GM23338 (cell line): ENCODE results near the gene THSD4. TPM values are rescaled to one million over a fixed set of nuclear protein-coding genes. Genes with fewer than 3 reads are reported as not detected.

ENCODE experiments used
- ATAC-seq: fragments of 200-7000 bp; cut with Tn5 transposase; 3 replicates; pipeline ENCODE4 v1.9.1; 2020
- DNase-seq: peaks from one replicate; pipeline ENCODE4 v3.0.0-alpha.2; 2015; ENCODE audit warnings: low spot score
- H2AFZ ChIP-seq: fragments of 200-600 bp; sonication (generic); 2 replicates; pipeline ENCODE4 v1.8.0; 2016; ENCODE audit warnings: antibody characterized with exemption, mild to moderate bottlenecking, moderate library complexity
- H3F3A ChIP-seq: fragments of 200-600 bp; sonication (generic); replicated peaks from 2 replicates; pipeline ENCODE4 v1.8.0; 2017; ENCODE audit warnings: antibody characterized with exemption, mixed run types, low read depth
- H3K27ac ChIP-seq: fragments of 200-600 bp; sonication (generic); 2 replicates; pipeline ENCODE4 v1.6.1; 2016; ENCODE audit warnings: low read depth
- H3K27me3 ChIP-seq: fragments of 200-600 bp; sonication (generic); 2 replicates; pipeline ENCODE4 v1.8.0; 2016; ENCODE audit warnings: mild to moderate bottlenecking, mixed run types, moderate library complexity; ENCODE audit not compliant: insufficient read depth
- H3K36me3 ChIP-seq: fragments of 200-600 bp; sonication (generic); 2 replicates; pipeline ENCODE4 v1.8.0; 2016; ENCODE audit warnings: mild to moderate bottlenecking; ENCODE audit not compliant: insufficient read depth
- H3K4me1 ChIP-seq: fragments of 200-600 bp; sonication (generic); 2 replicates; pipeline ENCODE4 v1.8.0; 2016; ENCODE audit warnings: mild to moderate bottlenecking, moderate library complexity; ENCODE audit not compliant: insufficient read depth
- H3K4me2 ChIP-seq: fragments of 200-600 bp; sonication (generic); 2 replicates; pipeline ENCODE4 v1.7.1; 2017; ENCODE audit warnings: mixed run types
- H3K4me3 ChIP-seq: fragments of 200-600 bp; sonication (generic); 2 replicates; pipeline ENCODE4 v1.6.1; 2016; ENCODE audit warnings: mixed run types
- H3K79me2 ChIP-seq: fragments of 200-600 bp; sonication (generic); replicated peaks from 2 replicates; pipeline ENCODE4 v1.8.0; 2017; ENCODE audit warnings: mild to moderate bottlenecking; ENCODE audit not compliant: insufficient read depth
- H3K9me2 ChIP-seq: fragments of 200-600 bp; sonication (generic); 2 replicates; pipeline ENCODE4 v1.8.0; 2017; ENCODE audit not compliant: insufficient read depth
- H4K20me1 ChIP-seq: fragments of 200-600 bp; sonication (generic); replicated peaks from 2 replicates; pipeline ENCODE4 v1.8.0; 2017; ENCODE audit warnings: mild to moderate bottlenecking; ENCODE audit not compliant: insufficient read depth
- H3K27ac Mint-ChIP-seq: 2 replicates; pipeline ENCODE4 v1.8.0; 2020; ENCODE audit warnings: inconsistent platforms, mild to moderate bottlenecking, moderate library complexity, mixed read lengths
- H3K27me3 Mint-ChIP-seq: 3 replicates; pipeline ENCODE4 v1.8.0; 2022; ENCODE audit warnings: low read depth, mild to moderate bottlenecking, moderate library complexity, mixed read lengths, inconsistent platforms; ENCODE audit not compliant: insufficient read depth, poor library complexity
- H3K36me3 Mint-ChIP-seq: 3 replicates; pipeline ENCODE4 v1.8.0; 2021; ENCODE audit warnings: low read depth, mild to moderate bottlenecking, inconsistent platforms, moderate library complexity, mixed read lengths
- H3K4me1 Mint-ChIP-seq: 3 replicates; pipeline ENCODE4 v1.8.0; 2020; ENCODE audit warnings: mild to moderate bottlenecking, inconsistent platforms, mixed read lengths
- H3K4me3 Mint-ChIP-seq: 3 replicates; pipeline ENCODE4 v1.8.0; 2021; ENCODE audit warnings: moderate library complexity, mild to moderate bottlenecking, inconsistent platforms, mixed read lengths
- H3K9me3 Mint-ChIP-seq: 3 replicates; pipeline ENCODE4 v1.8.0; 2020; ENCODE audit warnings: moderate library complexity, mild to moderate bottlenecking, inconsistent platforms, mixed read lengths
- CREB1 ChIP-seq: fragments of 250-450 bp; sonication (Bioruptor Pico); IDR thresholded peaks from 2 replicates; pipeline ENCODE4 v1.5.0; 2020; ENCODE audit warnings: low read depth, mild to moderate bottlenecking, moderate library complexity
- CTCF ChIP-seq, 2 experiments: fragments of 200-600 bp in 1 of 2; sonication (generic) in 1 of 2; conservative IDR thresholded peaks; 2 replicates each; pipeline versions ENCODE4 v1.5.1 to v1.6.1; 2016 to 2017; ENCODE audit warnings: antibody characterized with exemption in 2 of 2, low read depth in 2 of 2, mild to moderate bottlenecking in 2 of 2, moderate library complexity in 1 of 2
- EZH2 ChIP-seq: fragments of 200-600 bp; sonication (generic); IDR thresholded peaks from one replicate; pipeline ENCODE4 v1.8.0; 2017; ENCODE audit warnings: antibody characterized with exemption, mild to moderate bottlenecking, low read depth; ENCODE audit not compliant: unreplicated experiment
- EZH2phosphoT487 ChIP-seq: fragments of 200-600 bp; sonication (generic); IDR thresholded peaks from one replicate; pipeline ENCODE4 v1.8.1; 2018; ENCODE audit warnings: antibody characterized with exemption; ENCODE audit not compliant: unreplicated experiment
- JUNB ChIP-seq: IDR thresholded peaks from one replicate; pipeline ENCODE4 v1.6.1; 2016; ENCODE audit warnings: antibody characterized with exemption; ENCODE audit not compliant: unreplicated experiment
- NANOG ChIP-seq: IDR thresholded peaks from 2 replicates; pipeline ENCODE4 v1.6.1; 2016; ENCODE audit warnings: antibody characterized with exemption, borderline replicate concordance
- POLR2AphosphoS5 ChIP-seq: IDR thresholded peaks from 2 replicates; pipeline ENCODE4 v1.6.1; 2016; ENCODE audit warnings: antibody characterized with exemption, low read depth
- REST ChIP-seq: IDR thresholded peaks from one replicate; pipeline ENCODE4 v1.6.1; 2018; ENCODE audit warnings: antibody characterized with exemption; ENCODE audit not compliant: unreplicated experiment
- STAT1 ChIP-seq: IDR thresholded peaks from one replicate; pipeline ENCODE4 v1.6.1; 2016; ENCODE audit warnings: antibody characterized with exemption; ENCODE audit not compliant: unreplicated experiment
- ZNF114 ChIP-seq: fragments of 250-450 bp; sonication (Bioruptor Pico); IDR thresholded peaks from 2 replicates; pipeline ENCODE4 v1.5.0; 2020; ENCODE audit warnings: mild to moderate bottlenecking, moderate library complexity
- ZNF331 ChIP-seq: fragments of 250-450 bp; sonication (Bioruptor Pico); IDR thresholded peaks from 2 replicates; pipeline ENCODE4 v1.5.0; 2020; ENCODE audit warnings: low read depth, mild to moderate bottlenecking, moderate library complexity
- polyA plus RNA-seq: library from polyadenylated mRNA; unstranded; fragments of >200 nt; fragmentation: Nextera tagmentation; extraction: Ambion mirVana; gene quantifications from 2 replicates; pipeline ENCODE4 v1.2.1, GENCODE V29; 2016
- total RNA-seq: library from RNA; depleted of rRNA; stranded (reverse); fragments of >200 nt; shearing (Covaris generic); gene quantifications from 2 replicates; pipeline ENCODE4 v1.2.3, GENCODE V29; 2014
- TF ChIP-seq, protein P1 (sequence below): IDR thresholded peaks from 2 replicates; pipeline ENCODE4 v1.6.1; 2016; ENCODE audit warnings: antibody characterized with exemption
- TF ChIP-seq, protein P2 (sequence below): fragments of 250-450 bp; sonication (Bioruptor Pico); IDR thresholded peaks from 2 replicates; pipeline ENCODE4 v1.5.0; 2020; ENCODE audit warnings: mild to moderate bottlenecking, moderate library complexity

THSD4 gene
- total and polyA plus RNA-seq, 2 experiments from 2014 or later = 2.0 to 7.4 TPM

GRCh38 chr15:71330638-71331162 lies 215.4 kb downstream of the THSD4 start:
- no peaks in the 10 kb centered on the region for H3K36me3 Mint-ChIP-seq

More at GRCh38 chr15:71330638-71331162, 215.4 kb downstream of the THSD4 start:
- Mint-ChIP-seq H3K4me1 (peaks cover 19% of the 10 kb centered on the region), H3K9me3 (no peaks in the 10 kb centered on the region), H3K27ac (no peak overlapping the region; the same call in 1 of the 2 replicates), H3K27me3 (no peaks in the 10 kb centered on the region), H3K4me3 (no peak overlapping the region)
- ATAC-seq (no peak), DNase-seq (no peak)
- Histone ChIP-seq H3K79me2 (no peaks in the 10 kb centered on the region), H3F3A (no peaks in the 10 kb centered on the region), H3K36me3 (no peaks in the 10 kb centered on the region), H3K27me3 (no peaks in the 10 kb centered on the region), H3K9me2 (peaks cover 2% of the 10 kb centered on the region; the same call in 1 of the 2 replicates), H3K27ac (no peak overlapping the region), H3K4me2 (no peak overlapping the region), H3K4me1 (0 out of 2 replicates have a peak, but pooled peaks cover 7% of the 10 kb centered on the region), H2AFZ (no peak overlapping the region), H3K4me3 (no peak overlapping the region), H4K20me1 (no peaks in the 10 kb centered on the region)
- TF ChIP-seq, protein P1, sequence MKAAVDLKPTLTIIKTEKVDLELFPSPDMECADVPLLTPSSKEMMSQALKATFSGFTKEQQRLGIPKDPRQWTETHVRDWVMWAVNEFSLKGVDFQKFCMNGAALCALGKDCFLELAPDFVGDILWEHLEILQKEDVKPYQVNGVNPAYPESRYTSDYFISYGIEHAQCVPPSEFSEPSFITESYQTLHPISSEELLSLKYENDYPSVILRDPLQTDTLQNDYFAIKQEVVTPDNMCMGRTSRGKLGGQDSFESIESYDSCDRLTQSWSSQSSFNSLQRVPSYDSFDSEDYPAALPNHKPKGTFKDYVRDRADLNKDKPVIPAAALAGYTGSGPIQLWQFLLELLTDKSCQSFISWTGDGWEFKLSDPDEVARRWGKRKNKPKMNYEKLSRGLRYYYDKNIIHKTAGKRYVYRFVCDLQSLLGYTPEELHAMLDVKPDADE = no peak
- no peak for TF ChIP-seq STAT1
- TF ChIP-seq EZH2 = no peak
- TF ChIP-seq POLR2AphosphoS5 = no peak
- TF ChIP-seq EZH2phosphoT487 = no peak
- no peak for TF ChIP-seq NANOG
- TF ChIP-seq JUNB = no peak
- TF ChIP-seq ZNF331 = no peak
- TF ChIP-seq CTCF (conservative IDR thresholded peaks at IDR 0.05; ENCODE audit: low read depth in 2 of 2) = no peak
- TF ChIP-seq, protein P2, sequence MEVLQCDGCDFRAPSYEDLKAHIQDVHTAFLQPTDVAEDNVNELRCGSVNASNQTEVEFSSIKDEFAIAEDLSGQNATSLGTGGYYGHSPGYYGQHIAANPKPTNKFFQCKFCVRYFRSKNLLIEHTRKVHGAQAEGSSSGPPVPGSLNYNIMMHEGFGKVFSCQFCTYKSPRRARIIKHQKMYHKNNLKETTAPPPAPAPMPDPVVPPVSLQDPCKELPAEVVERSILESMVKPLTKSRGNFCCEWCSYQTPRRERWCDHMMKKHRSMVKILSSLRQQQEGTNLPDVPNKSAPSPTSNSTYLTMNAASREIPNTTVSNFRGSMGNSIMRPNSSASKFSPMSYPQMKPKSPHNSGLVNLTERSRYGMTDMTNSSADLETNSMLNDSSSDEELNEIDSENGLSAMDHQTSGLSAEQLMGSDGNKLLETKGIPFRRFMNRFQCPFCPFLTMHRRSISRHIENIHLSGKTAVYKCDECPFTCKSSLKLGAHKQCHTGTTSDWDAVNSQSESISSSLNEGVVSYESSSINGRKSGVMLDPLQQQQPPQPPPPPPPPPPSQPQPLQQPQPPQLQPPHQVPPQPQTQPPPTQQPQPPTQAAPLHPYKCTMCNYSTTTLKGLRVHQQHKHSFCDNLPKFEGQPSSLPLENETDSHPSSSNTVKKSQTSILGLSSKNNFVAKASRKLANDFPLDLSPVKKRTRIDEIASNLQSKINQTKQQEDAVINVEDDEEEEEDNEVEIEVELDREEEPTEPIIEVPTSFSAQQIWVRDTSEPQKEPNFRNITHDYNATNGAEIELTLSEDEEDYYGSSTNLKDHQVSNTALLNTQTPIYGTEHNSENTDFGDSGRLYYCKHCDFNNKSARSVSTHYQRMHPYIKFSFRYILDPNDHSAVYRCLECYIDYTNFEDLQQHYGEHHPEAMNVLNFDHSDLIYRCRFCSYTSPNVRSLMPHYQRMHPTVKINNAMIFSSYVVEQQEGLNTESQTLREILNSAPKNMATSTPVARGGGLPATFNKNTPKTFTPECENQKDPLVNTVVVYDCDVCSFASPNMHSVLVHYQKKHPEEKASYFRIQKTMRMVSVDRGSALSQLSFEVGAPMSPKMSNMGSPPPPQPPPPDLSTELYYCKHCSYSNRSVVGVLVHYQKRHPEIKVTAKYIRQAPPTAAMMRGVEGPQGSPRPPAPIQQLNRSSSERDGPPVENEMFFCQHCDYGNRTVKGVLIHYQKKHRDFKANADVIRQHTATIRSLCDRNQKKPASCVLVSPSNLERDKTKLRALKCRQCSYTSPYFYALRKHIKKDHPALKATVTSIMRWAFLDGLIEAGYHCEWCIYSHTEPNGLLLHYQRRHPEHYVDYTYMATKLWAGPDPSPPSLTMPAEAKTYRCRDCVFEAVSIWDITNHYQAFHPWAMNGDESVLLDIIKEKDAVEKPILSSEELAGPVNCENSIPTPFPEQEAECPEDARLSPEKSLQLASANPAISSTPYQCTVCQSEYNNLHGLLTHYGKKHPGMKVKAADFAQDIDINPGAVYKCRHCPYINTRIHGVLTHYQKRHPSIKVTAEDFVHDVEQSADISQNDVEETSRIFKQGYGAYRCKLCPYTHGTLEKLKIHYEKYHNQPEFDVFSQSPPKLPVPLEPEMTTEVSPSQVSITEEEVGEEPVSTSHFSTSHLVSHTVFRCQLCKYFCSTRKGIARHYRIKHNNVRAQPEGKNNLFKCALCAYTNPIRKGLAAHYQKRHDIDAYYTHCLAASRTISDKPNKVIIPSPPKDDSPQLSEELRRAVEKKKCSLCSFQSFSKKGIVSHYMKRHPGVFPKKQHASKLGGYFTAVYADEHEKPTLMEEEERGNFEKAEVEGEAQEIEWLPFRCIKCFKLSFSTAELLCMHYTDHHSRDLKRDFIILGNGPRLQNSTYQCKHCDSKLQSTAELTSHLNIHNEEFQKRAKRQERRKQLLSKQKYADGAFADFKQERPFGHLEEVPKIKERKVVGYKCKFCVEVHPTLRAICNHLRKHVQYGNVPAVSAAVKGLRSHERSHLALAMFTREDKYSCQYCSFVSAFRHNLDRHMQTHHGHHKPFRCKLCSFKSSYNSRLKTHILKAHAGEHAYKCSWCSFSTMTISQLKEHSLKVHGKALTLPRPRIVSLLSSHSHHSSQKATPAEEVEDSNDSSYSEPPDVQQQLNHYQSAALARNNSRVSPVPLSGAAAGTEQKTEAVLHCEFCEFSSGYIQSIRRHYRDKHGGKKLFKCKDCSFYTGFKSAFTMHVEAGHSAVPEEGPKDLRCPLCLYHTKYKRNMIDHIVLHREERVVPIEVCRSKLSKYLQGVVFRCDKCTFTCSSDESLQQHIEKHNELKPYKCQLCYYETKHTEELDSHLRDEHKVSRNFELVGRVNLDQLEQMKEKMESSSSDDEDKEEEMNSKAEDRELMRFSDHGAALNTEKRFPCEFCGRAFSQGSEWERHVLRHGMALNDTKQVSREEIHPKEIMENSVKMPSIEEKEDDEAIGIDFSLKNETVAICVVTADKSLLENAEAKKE (CRISPR knock-in tag) = no peak
- no peak for TF ChIP-seq CREB1
- no peak for TF ChIP-seq REST
- TF ChIP-seq ZNF114 (CRISPR knock-in tag) = no peak
